ENCODE measurements around the gene UBR3. TPM values are rescaled to one million over a fixed set of nuclear protein-coding genes. Genes with fewer than 3 reads are reported as not detected.

UBR3 gene
- total RNA-seq, 3 donors from 2014 or later (not counting 1 experiment from before 2014, with no cell fraction given): 40.8 to 54.5 (median 41.0) TPM

- no peak for TF ChIP-seq CTCF (IDR thresholded peaks at IDR 0.05)
- H3K4me1 ChIP-seq (ENCODE audit: control insufficient read depth, insufficient read depth, low read length): no peaks in the 10 kb centered on the region
- intact Hi-C loops (cut with micrococcal nuclease): no loop called here
- H3K9me3 ChIP-seq (ENCODE audit: control insufficient read depth, insufficient read depth, low read length): no peaks in the 10 kb centered on the region
- H3K27me3 ChIP-seq (ENCODE audit: control insufficient read depth, insufficient read depth, low read length): no peaks in the 10 kb centered on the region
- Mint-ChIP-seq H3K36me3 (no peaks in the 10 kb centered on the region), H3K9me3 (no peaks in the 10 kb centered on the region), H3K4me1 (no peaks in the 10 kb centered on the region), H3K27ac (no peak overlapping the region), H3K27me3 (ENCODE audit: low read depth in 2 of 2) (no peaks in the 10 kb centered on the region), H3K4me3 (no peak overlapping the region)
- WGBS (ENCODE audit: insufficient coverage): 100% methylated on average over 4 of the region's 5 CpGs
- H3K27ac ChIP-seq (ENCODE audit: low read length): no peak overlapping the region
- peaks cover 5% of the 10 kb centered on the region for H3K36me3 ChIP-seq (ENCODE audit: control insufficient read depth, insufficient read depth, low read length)
- no peak for DNase-seq
- H3K4me3 ChIP-seq (ENCODE audit: low read length): no peak overlapping the region
- no peak for ATAC-seq
Observed at GRCh38 chr2:170019060-170019805, 192.0 kb downstream of the UBR3 start.

GRCh38 chr2:170020777-170021176, 193.5 kb downstream of the UBR3 start:
- intact Hi-C loops (cut with micrococcal nuclease): no loop called here
- Mint-ChIP-seq H3K4me1 (no peaks in the 10 kb centered on the region), H3K4me3 (no peak overlapping the region), H3K27ac (no peak overlapping the region), H3K9me3 (no peaks in the 10 kb centered on the region), H3K27me3 (ENCODE audit: low read depth in 2 of 2) (no peaks in the 10 kb centered on the region), H3K36me3 (no peaks in the 10 kb centered on the region)
- no CpG with 5 or more reads among the region's 1 CpG for WGBS (ENCODE audit: insufficient coverage)
- TF ChIP-seq CTCF (IDR thresholded peaks at IDR 0.05): no peak
- Histone ChIP-seq H3K36me3 (ENCODE audit: control insufficient read depth, insufficient read depth, low read length) (peaks cover 7% of the 10 kb centered on the region), H3K27me3 (ENCODE audit: control insufficient read depth, insufficient read depth, low read length) (no peaks in the 10 kb centered on the region), H3K4me3 (ENCODE audit: low read length) (no peak overlapping the region), H3K4me1 (ENCODE audit: control insufficient read depth, insufficient read depth, low read length) (no peaks in the 10 kb centered on the region), H3K9me3 (ENCODE audit: control insufficient read depth, insufficient read depth, low read length) (no peaks in the 10 kb centered on the region), H3K27ac (ENCODE audit: low read length) (no peak overlapping the region)
- ATAC-seq (no peak), DNase-seq (no peak)

GRCh38 chr2:170022692-170023091, 195.4 kb downstream of the UBR3 start:
- ATAC-seq (no peak), DNase-seq (no peak)
- H3K4me1 ChIP-seq (ENCODE audit: control insufficient read depth, insufficient read depth, low read length): no peaks in the 10 kb centered on the region
- Mint-ChIP-seq H3K27me3 (ENCODE audit: low read depth in 2 of 2) (no peaks in the 10 kb centered on the region), H3K36me3 (no peaks in the 10 kb centered on the region), H3K9me3 (no peaks in the 10 kb centered on the region), H3K4me1 (no peaks in the 10 kb centered on the region), H3K4me3 (no peak overlapping the region), H3K27ac (no peak overlapping the region)
- no peak for TF ChIP-seq CTCF (IDR thresholded peaks at IDR 0.05)
- no peaks in the 10 kb centered on the region for H3K9me3 ChIP-seq (ENCODE audit: control insufficient read depth, insufficient read depth, low read length)
- H3K36me3 ChIP-seq (ENCODE audit: control insufficient read depth, insufficient read depth, low read length): peaks cover 7% of the 10 kb centered on the region
- no peak overlapping the region for H3K27ac ChIP-seq (ENCODE audit: low read length)
- intact Hi-C loops (cut with micrococcal nuclease): no loop called here
- no peak overlapping the region for H3K4me3 ChIP-seq (ENCODE audit: low read length)
- no peaks in the 10 kb centered on the region for H3K27me3 ChIP-seq (ENCODE audit: control insufficient read depth, insufficient read depth, low read length)

GRCh38 chr2:170024721-170025120, 197.5 kb downstream of the UBR3 start:
- Histone ChIP-seq H3K27ac (ENCODE audit: low read length) (no peak overlapping the region), H3K4me3 (ENCODE audit: low read length) (no peak overlapping the region), H3K36me3 (ENCODE audit: control insufficient read depth, insufficient read depth, low read length) (peaks cover 8% of the 10 kb centered on the region), H3K4me1 (ENCODE audit: control insufficient read depth, insufficient read depth, low read length) (no peaks in the 10 kb centered on the region), H3K27me3 (ENCODE audit: control insufficient read depth, insufficient read depth, low read length) (no peaks in the 10 kb centered on the region), H3K9me3 (ENCODE audit: control insufficient read depth, insufficient read depth, low read length) (no peaks in the 10 kb centered on the region)
- ATAC-seq: no peak
- Mint-ChIP-seq H3K36me3 (no peaks in the 10 kb centered on the region), H3K4me1 (no peaks in the 10 kb centered on the region), H3K9me3 (no peaks in the 10 kb centered on the region), H3K27ac (no peak overlapping the region), H3K4me3 (no peak overlapping the region), H3K27me3 (ENCODE audit: low read depth in 2 of 2) (no peaks in the 10 kb centered on the region)
- TF ChIP-seq CTCF (IDR thresholded peaks at IDR 0.05): no peak
- intact Hi-C loops (cut with micrococcal nuclease): no loop called here
- DNase-seq: no peak
- 97% methylated on average over 1 of the region's 1 CpG for WGBS (ENCODE audit: insufficient coverage)

Data from natural killer cell (primary cell).